Nephron progenitor cell (in vitro differentiated cells): ENCODE results near the gene NAALADL1.

Source experiments
- DNase-seq: peaks from one replicate; pipeline ENCODE4 v3.0.0; 2021
- H3K27ac Mint-ChIP-seq: 2 replicates; pipeline ENCODE4 v1.8.0; 2021; ENCODE audit warnings: mild to moderate bottlenecking, moderate library complexity, mixed read lengths
- H3K27me3 Mint-ChIP-seq: 2 replicates; pipeline ENCODE4 v1.8.0; 2021; ENCODE audit warnings: mild to moderate bottlenecking, low read depth, mixed read lengths; ENCODE audit not compliant: poor library complexity
- H3K36me3 Mint-ChIP-seq: 2 replicates; pipeline ENCODE4 v1.8.0; 2021; ENCODE audit warnings: low read depth, mixed read lengths
- H3K4me1 Mint-ChIP-seq: 2 replicates; pipeline ENCODE4 v1.8.0; 2021; ENCODE audit warnings: mixed read lengths
- H3K4me3 Mint-ChIP-seq: 2 replicates; pipeline ENCODE4 v1.8.0; 2021; ENCODE audit warnings: mild to moderate bottlenecking, moderate library complexity, mixed read lengths
- H3K9me3 Mint-ChIP-seq: 2 replicates; pipeline ENCODE4 v1.8.0; 2021; ENCODE audit warnings: mild to moderate bottlenecking, moderate library complexity, mixed read lengths
- CTCF ChIP-seq: fragments of 200-600 bp; sonication (generic); IDR thresholded peaks from 2 replicates; pipeline ENCODE4 v1.5.0; 2021; ENCODE audit warnings: antibody characterized with exemption

The NAALADL1 gene

GRCh38 chr11:65077451-65077850 lies 19.1 kb upstream of the NAALADL1 start:
- H3K27me3 Mint-ChIP-seq: no peaks in the 10 kb centered on the region

GRCh38 chr11:65072631-65072966 lies 14.2 kb upstream of the NAALADL1 start:
- H3K27me3 Mint-ChIP-seq: no peaks in the 10 kb centered on the region
- peaks cover 21% of the 10 kb centered on the region for H3K36me3 Mint-ChIP-seq
- peaks cover 7% of the 10 kb centered on the region for H3K4me1 Mint-ChIP-seq
- TF ChIP-seq CTCF: no peak
- no peak for DNase-seq
- H3K27ac Mint-ChIP-seq: no peak overlapping the region
- H3K9me3 Mint-ChIP-seq: no peaks in the 10 kb centered on the region
- no peak overlapping the region for H3K4me3 Mint-ChIP-seq

More at GRCh38 chr11:65077451-65077850, 19.1 kb upstream of the NAALADL1 start:
- Mint-ChIP-seq H3K4me1 (peaks cover 29% of the 10 kb centered on the region), H3K4me3 (no peak overlapping the region), H3K9me3 (no peaks in the 10 kb centered on the region), H3K27ac (no peak overlapping the region), H3K36me3 (peaks cover 47% of the 10 kb centered on the region)
- no peak for TF ChIP-seq CTCF
- DNase-seq: no peak

GRCh38 chr11:65071907-65072630 lies 13.7 kb upstream of the NAALADL1 start:
- no peaks in the 10 kb centered on the region for H3K9me3 Mint-ChIP-seq
- H3K4me1 Mint-ChIP-seq: peaks cover 11% of the 10 kb centered on the region
- DNase-seq: no peak
- TF ChIP-seq CTCF: no peak
- no peak overlapping the region for H3K27ac Mint-ChIP-seq
- peaks cover 17% of the 10 kb centered on the region for H3K36me3 Mint-ChIP-seq
- H3K4me3 Mint-ChIP-seq: no peak overlapping the region
- no peaks in the 10 kb centered on the region for H3K27me3 Mint-ChIP-seq

- no peak overlapping the region for H3K27ac Mint-ChIP-seq
- H3K36me3 Mint-ChIP-seq: no peaks in the 10 kb centered on the region
- H3K4me1 Mint-ChIP-seq: peaks cover 18% of the 10 kb centered on the region
- no peak for DNase-seq
- H3K4me3 Mint-ChIP-seq: no peak overlapping the region
- no peak for TF ChIP-seq CTCF
- H3K9me3 Mint-ChIP-seq: no peaks in the 10 kb centered on the region
- no peaks in the 10 kb centered on the region for H3K27me3 Mint-ChIP-seq
Measured at GRCh38 chr11:65069217-65069616, 10.9 kb upstream of the NAALADL1 start.

GRCh38 chr11:65067446-65067845 lies 9.1 kb upstream of the NAALADL1 start:
- H3K27me3 Mint-ChIP-seq: peaks cover 5% of the 10 kb centered on the region

More at GRCh38 chr11:65067446-65067845, 9.1 kb upstream of the NAALADL1 start:
- Mint-ChIP-seq H3K36me3 (no peaks in the 10 kb centered on the region), H3K4me1 (peaks cover 18% of the 10 kb centered on the region), H3K27ac (no peak overlapping the region), H3K4me3 (no peak overlapping the region), H3K9me3 (no peaks in the 10 kb centered on the region)
- TF ChIP-seq CTCF: no peak
- no peak for DNase-seq
